ENCODE results near the gene RTP1.

- no peak for TF ChIP-seq REST (IDR thresholded peaks at IDR 0.05; ENCODE audit: borderline replicate concordance)
- no peak for TF ChIP-seq REST (CRISPR knock-in tag; IDR thresholded peaks at IDR 0.05; ENCODE audit: low read depth)
- TF ChIP-seq NFYB (IDR thresholded peaks at IDR 0.05; ENCODE audit: extremely low read depth, insufficient read length), result no peak
- TF ChIP-seq GATA2 (CRISPR knock-in tag; IDR thresholded peaks at IDR 0.05), result no peak
- TF ChIP-seq ZNF274 (IDR thresholded peaks at IDR 0.05; ENCODE audit: borderline replicate concordance, low read depth, low read length), result no peak
- no peak for TF ChIP-seq TAL1 (IDR thresholded peaks at IDR 0.05)
- no peak for TF ChIP-seq ZNF197 (CRISPR knock-in tag; IDR thresholded peaks at IDR 0.05; ENCODE audit: low read depth)
- no peak for TF ChIP-seq MEIS2 (IDR thresholded peaks at IDR 0.05; ENCODE audit: partially characterized antibody)
- TF ChIP-seq E2F1 (CRISPR knock-in tag; IDR thresholded peaks at IDR 0.05), result no peak
- no peak for TF ChIP-seq POLR2A (conservative IDR thresholded peaks at IDR 0.05)
- TF ChIP-seq ZNF354B (CRISPR knock-in tag; IDR thresholded peaks at IDR 0.05), result no peak
- no peak for TF ChIP-seq ZNF224 (CRISPR knock-in tag; IDR thresholded peaks at IDR 0.05)
- TF ChIP-seq ZNF384 (IDR thresholded peaks at IDR 0.05; ENCODE audit: low read depth, low read length), result no peak
Measured at GRCh38 chr3:187222801-187223200, 25.5 kb downstream of the RTP1 start.
